B cell (primary cell): ENCODE data around the gene MAN1A1. TPM values are rescaled to one million over a fixed set of nuclear protein-coding genes. Genes with fewer than 3 reads are reported as not detected.

ENCODE experiments used
- ATAC-seq: fragments of 200-7000 bp; cut with Tn5 transposase; one replicate; pipeline ENCODE4 v1.10.0; 2021; ENCODE audit warnings: low read depth, mild to moderate bottlenecking, moderate number of reproducible peaks, moderate library complexity
- CTCF ChIA-PET: fragments of 350-600 bp; sonication (Branson Sonifier 250); formaldehyde crosslinking; loops from one replicate; lab custom pipeline; 2021; ENCODE audit warnings: antibody characterized with exemption, inconsistent platforms; lab: Charles Lee
- POLR2A ChIA-PET: fragments of 350-600 bp; sonication (Branson Sonifier 250); formaldehyde crosslinking; loops from one replicate; lab custom pipeline; 2021; ENCODE audit warnings: antibody characterized with exemption; lab: Charles Lee
- DNase-seq: peaks from one replicate; pipeline ENCODE4 v3.0.0; 2013
- H2AFZ ChIP-seq: 2 replicates; pipeline ENCODE4 v1.6.1; 2012; ENCODE audit warnings: mild to moderate bottlenecking, low read depth, low read length; ENCODE audit not compliant: insufficient read depth, poor library complexity, severe bottlenecking
- H3K27ac ChIP-seq, 2 donors: 1 replicate in 1 of 2; 2 replicates in 1 of 2; pipeline ENCODE4 v1.5.1; 2012 to 2013; ENCODE audit warnings: low read length in 2 of 2, mild to moderate bottlenecking in 2 of 2, moderate library complexity in 1 of 2
- H3K27me3 ChIP-seq, 4 experiments: fragments of 200-600 bp in 1 of 4; sonication (generic) in 1 of 4; replicated peaks in 1 of 4; 1 replicate in 2 of 4; 2 replicates in 2 of 4; pipeline versions ENCODE4 v1.6.1 to v1.7.0; 2013 to 2016; ENCODE audit warnings: low read length in 3 of 4, mild to moderate bottlenecking in 2 of 4, mixed read lengths in 1 of 4, moderate library complexity in 1 of 4; ENCODE audit not compliant: insufficient read depth in 4 of 4, control insufficient read depth in 3 of 4; ENCODE audit errors: control extremely low read depth in 1 of 4
- H3K36me3 ChIP-seq, 2 experiments: replicated peaks in 1 of 2; 1 replicate in 1 of 2; 2 replicates in 1 of 2; pipeline versions ENCODE4 v1.6.1 to v1.7.1; 2013; ENCODE audit warnings: low read length in 1 of 2; ENCODE audit not compliant: insufficient read depth in 2 of 2, control insufficient read depth in 1 of 2; ENCODE audit errors: control extremely low read depth in 1 of 2, extremely low read depth in 1 of 2
- H3K4me1 ChIP-seq, 2 donors: fragments of 200-600 bp in 1 of 2; sonication (generic) in 1 of 2; 1 replicate in 1 of 2; 2 replicates in 1 of 2; pipeline versions ENCODE4 v1.5.1 to v1.6.1; 2013 to 2017; ENCODE audit warnings: low read length in 2 of 2; ENCODE audit not compliant: control insufficient read depth in 2 of 2, insufficient read depth in 2 of 2
- H3K4me2 ChIP-seq: replicated peaks from 2 replicates; pipeline ENCODE3; 2012; ENCODE audit warnings: mild to moderate bottlenecking, low read depth, low read length; ENCODE audit not compliant: poor library complexity, severe bottlenecking
- H3K4me3 ChIP-seq, 5 experiments: fragments of 200-600 bp in 1 of 5; sonication (generic) in 1 of 5; 1 replicate in 3 of 5; 2 replicates in 2 of 5; pipeline versions ENCODE4 v1.5.1 to v1.7.0; 2011 to 2016; ENCODE audit warnings: low read length in 4 of 5, mild to moderate bottlenecking in 4 of 5, low read depth in 2 of 5, control low read depth in 1 of 5, moderate library complexity in 1 of 5; ENCODE audit not compliant: insufficient read depth in 1 of 5; ENCODE audit errors: control extremely low read depth in 1 of 5, extremely low read depth in 1 of 5
- H3K79me2 ChIP-seq: fragments of 200-600 bp; sonication (generic); one replicate; pipeline ENCODE4 v1.6.0; 2016; ENCODE audit warnings: low read length; ENCODE audit not compliant: control insufficient read depth, insufficient read depth
- H3K9ac ChIP-seq: fragments of 200-600 bp; sonication (generic); 2 replicates; pipeline ENCODE4 v1.6.1; 2017; ENCODE audit warnings: mild to moderate bottlenecking, low read length, moderate library complexity
- H3K9me3 ChIP-seq, 3 donors: one replicate each; pipeline versions ENCODE4 v1.6.1 to v1.7.1; 2013; ENCODE audit warnings: low read length in 2 of 3; ENCODE audit not compliant: control insufficient read depth in 2 of 3, insufficient read depth in 1 of 3; ENCODE audit errors: control extremely low read depth in 1 of 3
- H4K20me1 ChIP-seq: 2 replicates; pipeline ENCODE4 v1.6.0; 2012; ENCODE audit warnings: mild to moderate bottlenecking, low read length; ENCODE audit not compliant: insufficient read depth, control insufficient read depth, poor library complexity, severe bottlenecking
- H3K27ac Mint-ChIP-seq: one replicate; pipeline ENCODE4 v1.8.0; 2021; ENCODE audit warnings: mixed read lengths
- H3K27me3 Mint-ChIP-seq: one replicate; pipeline ENCODE4 v1.8.0; 2021; ENCODE audit warnings: mixed read lengths
- H3K4me1 Mint-ChIP-seq: one replicate; pipeline ENCODE4 v1.8.0; 2021; ENCODE audit warnings: mixed read lengths
- H3K4me3 Mint-ChIP-seq: one replicate; pipeline ENCODE4 v1.8.0; 2021; ENCODE audit warnings: mixed read lengths
- H3K9me3 Mint-ChIP-seq: one replicate; pipeline ENCODE4 v1.8.0; 2022; ENCODE audit warnings: mixed read lengths; ENCODE audit not compliant: insufficient read depth
- CTCF ChIP-seq: fragments of 200-600 bp; IDR thresholded peaks from one replicate; pipeline ENCODE4 v1.8.0; 2022; ENCODE audit warnings: antibody characterized with exemption, mild to moderate bottlenecking
- EZH2 ChIP-seq: IDR thresholded peaks from 2 replicates; pipeline ENCODE4 v1.6.1; 2012; ENCODE audit warnings: borderline replicate concordance, low read depth, mild to moderate bottlenecking, moderate library complexity, low read length; ENCODE audit not compliant: insufficient read depth, poor library complexity, severe bottlenecking
- WGBS: methylation state at CpG from one replicate; pipeline ENCODE4 v1.1.5; 2013; ENCODE audit warnings: missing lambda C conversion rate; ENCODE audit not compliant: insufficient coverage; 5-methylcytosine and 5-hydroxymethylcytosine counted together
- intact Hi-C: fragments of 100-400 bp; cut with micrococcal nuclease; formaldehyde crosslinking; loops from one replicate; pipeline ENCODE4 v1.10.0; 2022
- polyA plus RNA-seq: library from polyadenylated mRNA; depleted of rRNA; stranded (reverse); fragments of >200 nt; gene quantifications from 2 replicates; pipeline ENCODE4 v1.2.3, GENCODE V29; 2012
- total RNA-seq, 2 donors: library from RNA; stranded (reverse); fragments of 120-200 nt in 1 of 2; gene quantifications; 1 replicate in 1 of 2; 2 replicates in 1 of 2; pipeline versions ENCODE4 v1.2.3 to v1.2.4, GENCODE V29; 2013 to 2022

The MAN1A1 gene
- total and polyA plus RNA-seq, 2 donors (not counting 1 experiment from before 2014, with no cell fraction given) = 5.1 to 31.7 TPM

- Histone ChIP-seq H2AFZ (no peak overlapping the region), H3K4me2 (no peak overlapping the region), H3K4me3 (no peak overlapping the region), H3K9me3 (no peaks in the 10 kb centered on the region), H3K79me2 (no peaks in the 10 kb centered on the region), H4K20me1 (no peaks in the 10 kb centered on the region), H3K4me1 (no peaks in the 10 kb centered on the region), H3K27me3 (no peaks in the 10 kb centered on the region), H3K36me3 (peaks cover 0 to 2% of the 10 kb centered on the region in 2 experiments), H3K9ac (no peak overlapping the region), H3K27ac (no peak overlapping the region)
- H3K4me1 Mint-ChIP-seq = peaks cover 3% of the 10 kb centered on the region
- H3K27ac Mint-ChIP-seq = no peak overlapping the region
- CTCF ChIA-PET = no interaction called here
- H3K9me3 Mint-ChIP-seq = no peaks in the 10 kb centered on the region
- no peak overlapping the region for H3K4me3 Mint-ChIP-seq
- no peak for DNase-seq
- intact Hi-C loops = no loop called here
- TF ChIP-seq EZH2 (no peak), CTCF (no peak)
- no peak for ATAC-seq
- POLR2A ChIA-PET = no interaction called here
- WGBS = 94% methylated on average over 3 of the region's 6 CpGs
- H3K27me3 Mint-ChIP-seq = no peaks in the 10 kb centered on the region
Observed at GRCh38 chr6:119283979-119284545, 65.5 kb downstream of the MAN1A1 start.

- 88% methylated on average over 1 of the region's 3 CpGs for WGBS
- ATAC-seq (no peak), DNase-seq (no peak)
- no peaks in the 10 kb centered on the region for H3K9me3 ChIP-seq
- no peak overlapping the region for H3K27ac ChIP-seq
- no peak overlapping the region for H3K9ac ChIP-seq
- no peaks in the 10 kb centered on the region for H4K20me1 ChIP-seq
- Mint-ChIP-seq H3K4me1 (peaks cover 3% of the 10 kb centered on the region), H3K27me3 (no peaks in the 10 kb centered on the region), H3K27ac (no peak overlapping the region), H3K4me3 (no peak overlapping the region), H3K9me3 (no peaks in the 10 kb centered on the region)
- H3K36me3 ChIP-seq = peaks cover 0 to 2% of the 10 kb centered on the region in 2 experiments
- no peaks in the 10 kb centered on the region for H3K4me1 ChIP-seq
- H3K27me3 ChIP-seq = no peaks in the 10 kb centered on the region
- no peak overlapping the region for H3K4me2 ChIP-seq
- intact Hi-C loops = no loop called here
- TF ChIP-seq CTCF (no peak), EZH2 (no peak)
- H2AFZ ChIP-seq = no peak overlapping the region
- H3K79me2 ChIP-seq = peaks cover under 1% of the 10 kb centered on the region
- ChIA-PET POLR2A (no interaction called here), CTCF (no interaction called here)
- no peak overlapping the region for H3K4me3 ChIP-seq
Observed at GRCh38 chr6:119283214-119283613, 66.3 kb downstream of the MAN1A1 start.
